ENCODE results near the gene LIN7A.
"Not testable (repeated sequence)": the region's sequence is repeated elsewhere in the genome, so short reads cannot be mapped to it uniquely, and the experiment has no call there.

LIN7A gene

DNA sequence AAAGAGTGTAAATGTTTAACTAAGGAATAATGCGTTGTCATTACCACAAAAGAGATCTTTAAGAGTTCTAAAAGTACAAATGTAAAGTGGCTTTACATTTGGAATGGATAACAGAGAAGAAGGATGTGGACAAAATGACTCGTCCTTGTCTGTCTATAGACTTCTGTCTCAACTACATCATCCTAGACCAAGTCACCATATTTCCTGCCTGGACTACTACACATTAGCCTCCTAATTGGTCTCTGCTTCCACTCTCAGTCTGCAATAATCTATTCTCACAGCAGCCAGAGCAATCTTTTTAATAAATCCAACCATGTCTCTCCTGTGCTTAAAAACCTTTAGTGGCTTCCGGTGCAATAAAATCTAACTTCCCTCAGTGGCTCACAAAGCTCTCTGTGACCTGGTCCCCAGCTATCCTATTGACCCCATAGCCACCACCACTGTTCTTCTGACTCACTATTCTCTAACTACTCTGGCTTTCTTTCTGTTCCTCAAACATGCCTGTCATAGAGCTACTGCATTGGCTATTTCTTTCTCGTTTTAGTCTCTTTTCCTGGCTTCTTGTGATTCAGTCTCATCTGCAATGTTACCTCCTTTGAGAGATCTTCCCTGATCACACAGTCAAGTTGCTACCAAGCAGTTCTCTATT is 130.0 kb downstream of the LIN7A start:
- DNase-seq (ENCODE audit: low spot score): no peak

DNA sequence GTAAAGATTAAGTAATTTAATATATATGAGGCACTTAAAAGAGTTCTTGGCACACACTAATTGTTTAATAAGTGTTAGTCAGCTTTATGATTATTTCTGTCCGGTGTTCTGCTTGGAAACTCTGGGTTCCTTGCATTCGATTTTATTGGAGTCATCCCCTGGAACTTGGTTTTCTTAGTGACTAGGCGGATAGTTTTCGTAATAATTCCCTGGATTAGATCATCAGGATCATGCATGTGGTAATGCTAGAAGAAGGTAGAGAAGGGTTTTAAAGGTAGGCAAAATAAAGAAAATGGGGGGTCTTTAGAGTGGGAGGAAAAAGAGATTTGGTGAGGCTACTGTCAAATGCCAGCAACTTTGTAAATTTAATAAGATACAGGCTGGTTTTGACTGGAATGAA is 132.6 kb downstream of the LIN7A start:
- no peak for DNase-seq (ENCODE audit: low spot score)

DNA sequence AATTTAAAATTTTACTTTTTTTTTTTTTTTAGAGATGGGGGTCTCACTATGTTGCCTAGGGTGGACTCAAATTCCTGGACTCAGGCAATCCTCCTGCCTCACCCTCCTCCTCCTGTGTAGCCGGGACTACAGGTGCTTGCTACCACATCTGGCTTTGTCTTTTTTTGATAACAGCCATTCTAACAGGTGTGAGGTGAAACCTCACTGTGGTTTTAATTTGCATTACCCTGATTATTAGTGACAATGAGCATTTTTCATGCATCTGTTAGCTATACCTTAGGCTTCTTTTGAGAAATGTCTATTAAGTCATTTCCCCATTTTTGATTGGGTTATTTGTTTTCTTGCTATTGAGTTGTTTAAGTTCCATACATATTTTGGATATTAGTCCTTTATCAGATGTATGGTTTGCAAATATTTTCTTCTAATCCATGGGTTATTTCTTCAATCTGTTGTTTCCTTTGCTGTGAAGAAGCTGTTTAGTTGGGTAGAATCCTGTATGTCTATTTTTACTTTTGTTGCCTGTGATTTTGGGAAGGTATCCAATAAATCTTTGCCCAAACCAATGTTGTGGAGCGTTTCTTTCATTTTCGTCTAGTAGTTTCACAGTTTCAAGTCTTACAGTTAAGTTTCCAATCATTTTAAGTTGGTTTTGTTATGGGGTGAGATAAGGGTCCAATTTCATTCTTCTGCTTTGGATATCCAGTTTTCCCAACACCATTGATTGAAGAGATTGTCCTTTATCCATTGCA is 134.9 kb downstream of the LIN7A start:
- no peak for DNase-seq (ENCODE audit: low spot score)

DNA sequence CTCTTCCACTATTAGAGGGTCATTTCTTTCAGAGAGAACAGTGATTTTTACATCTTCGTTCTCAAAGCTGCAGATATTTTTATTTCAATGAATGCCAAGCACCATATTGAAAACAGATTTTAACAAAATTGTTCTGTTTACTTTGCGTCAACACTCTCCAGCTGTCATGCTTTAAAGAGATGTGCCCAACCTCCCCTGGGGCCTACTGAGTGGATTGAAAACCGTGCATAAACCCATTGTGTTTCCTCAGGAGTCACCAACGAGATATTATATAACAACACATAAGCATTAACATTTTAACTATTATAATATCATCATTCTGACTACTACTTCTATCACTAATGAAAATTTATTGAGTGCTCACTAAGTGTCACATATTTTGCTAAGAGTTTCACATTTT is 139.5 kb downstream of the LIN7A start:
- no peak for DNase-seq (ENCODE audit: low spot score)

DNA sequence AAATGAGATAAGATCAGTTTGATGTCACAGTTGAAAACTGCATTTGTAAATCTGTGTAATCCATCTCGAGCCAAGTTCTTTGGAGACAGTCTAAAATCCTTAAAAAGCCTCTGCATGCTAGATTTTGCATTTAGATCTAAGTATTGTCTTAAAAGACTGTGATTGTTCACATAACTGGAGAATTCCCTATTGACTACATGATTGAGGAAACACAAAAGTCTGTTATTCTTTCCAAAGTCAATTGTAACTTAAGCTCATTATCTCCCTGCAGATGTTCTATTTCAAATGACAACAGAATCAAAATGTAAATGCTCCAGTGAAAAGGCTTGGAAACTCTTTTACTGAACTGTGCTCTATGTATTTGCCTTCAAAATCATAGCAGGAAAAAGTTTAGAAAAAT is 143.2 kb downstream of the LIN7A start:
- DNase-seq (ENCODE audit: low spot score): no peak

DNA sequence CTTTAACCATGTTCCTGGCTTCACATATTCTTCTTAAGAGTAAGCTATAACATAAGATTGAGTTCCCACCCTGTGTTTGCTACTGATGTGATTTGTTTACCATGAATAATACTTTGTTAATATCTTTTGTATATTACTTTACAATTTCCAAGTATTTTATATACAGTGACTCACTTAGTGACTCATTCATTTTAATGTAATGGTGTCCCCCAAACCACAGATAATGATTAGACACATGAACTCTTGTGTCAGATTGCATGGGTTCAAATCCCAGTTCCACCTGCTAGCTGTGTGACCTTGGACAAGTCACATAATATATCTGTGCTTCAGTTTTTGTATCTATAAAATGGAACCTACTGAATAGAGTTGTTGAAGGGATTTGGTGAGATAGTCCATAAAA is 144.9 kb downstream of the LIN7A start:
- no peak for DNase-seq (ENCODE audit: low spot score)

DNA sequence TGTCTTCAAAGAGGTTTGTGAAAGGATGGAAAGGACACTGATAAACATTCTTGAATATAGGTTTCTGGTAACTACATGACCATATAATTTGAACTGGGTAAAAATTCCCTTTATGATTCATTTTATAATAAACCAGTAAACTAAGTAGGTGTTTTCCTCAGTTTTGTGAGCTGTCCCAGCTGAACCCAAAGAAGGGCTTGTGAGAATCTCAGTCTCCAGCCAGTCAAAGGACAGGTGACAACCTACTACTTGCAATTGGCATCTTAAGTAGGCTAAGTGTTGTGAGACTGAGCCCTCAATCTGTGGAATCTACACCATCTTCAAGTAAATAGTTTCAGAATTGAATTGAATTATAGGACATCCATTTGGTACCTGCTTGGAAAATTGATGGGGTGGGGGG is 145.9 kb downstream of the LIN7A start:
- no peak for DNase-seq (ENCODE audit: low spot score)

DNA sequence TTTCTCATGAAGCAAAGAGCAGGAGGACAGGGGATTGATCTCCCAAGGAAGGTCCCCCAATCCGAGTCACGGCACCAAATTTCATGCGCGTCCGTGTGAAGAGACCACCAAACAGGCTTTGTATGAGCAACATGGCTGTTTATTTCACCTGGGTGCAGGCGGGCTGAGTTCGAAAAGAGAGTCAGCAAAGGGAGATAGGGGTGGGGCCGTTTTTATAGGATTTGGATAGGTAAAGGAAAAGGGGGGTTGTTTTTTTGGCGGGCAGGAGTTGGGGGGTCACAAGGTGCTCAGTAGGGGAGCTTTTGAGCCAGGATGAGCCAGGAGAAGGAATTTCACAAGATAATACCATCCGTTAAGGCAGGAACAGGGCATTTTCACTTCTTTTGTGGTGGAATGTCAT is 149.3 kb downstream of the LIN7A start:
- DNase-seq (ENCODE audit: low spot score): not testable (repeated sequence)

DNA sequence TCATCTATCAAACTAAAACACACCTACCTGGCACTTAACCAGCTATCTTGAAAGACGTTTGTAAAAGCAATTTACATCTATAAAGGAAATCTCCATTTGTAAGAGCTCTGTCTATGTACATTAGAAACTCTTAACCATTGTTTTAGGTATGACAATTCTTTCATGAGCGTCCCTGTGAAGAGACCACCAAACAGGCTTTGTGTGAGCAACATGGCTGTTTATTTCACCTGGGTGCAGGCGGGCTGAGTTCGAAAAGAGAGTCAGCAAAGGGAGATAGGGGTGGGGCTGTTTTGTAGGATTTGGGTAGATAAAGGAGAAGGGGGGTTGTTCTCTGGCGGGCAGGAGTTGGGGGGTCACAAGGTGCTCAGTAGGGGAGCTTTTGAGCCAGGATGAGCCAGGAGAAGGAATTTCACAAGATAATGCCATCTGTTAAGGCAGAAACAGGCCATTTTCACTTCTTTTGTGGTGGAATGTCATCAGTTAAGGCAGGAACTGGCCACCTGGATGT is 154.7 kb downstream of the LIN7A start:
- not testable (repeated sequence) for DNase-seq (ENCODE audit: low spot score)

DNA sequence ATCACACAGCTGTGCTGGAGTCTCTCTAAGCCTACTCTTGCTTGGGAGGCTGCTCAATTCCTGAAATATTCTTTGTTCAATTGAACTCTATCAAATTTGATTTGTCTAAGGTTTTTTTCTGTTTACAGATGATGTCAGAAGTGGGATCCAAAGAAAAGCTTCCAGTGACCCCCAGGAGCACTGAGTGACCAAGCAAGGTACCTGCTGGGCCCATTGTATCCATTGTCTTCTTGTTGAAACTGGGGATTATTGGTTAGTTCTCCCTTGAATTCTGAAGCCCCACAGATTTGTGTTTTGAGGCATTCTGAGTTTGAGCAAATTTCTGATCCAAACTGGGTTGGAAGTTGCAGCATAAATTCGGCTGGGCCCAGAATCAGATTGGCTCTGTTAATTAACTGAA is 156.4 kb downstream of the LIN7A start:
- no peak for DNase-seq (ENCODE audit: low spot score)

DNA sequence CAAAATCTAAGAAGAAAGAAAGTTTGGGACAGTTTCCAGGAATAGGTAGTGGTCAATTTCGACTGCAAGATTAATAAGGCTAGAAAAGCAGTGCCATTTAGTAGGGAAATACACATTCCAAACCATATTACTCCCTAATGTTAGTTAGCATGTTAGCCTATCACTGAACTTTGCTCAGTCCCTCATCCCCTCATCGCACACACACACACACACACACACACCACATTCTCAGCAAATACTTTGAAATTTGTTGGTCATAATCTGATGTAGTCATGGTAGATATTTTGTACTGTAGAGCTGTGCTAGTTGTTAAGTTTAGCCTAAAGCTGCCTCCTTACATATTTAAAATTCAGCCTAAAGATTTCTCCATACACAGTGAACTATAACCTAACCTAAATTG is 157.0 kb downstream of the LIN7A start:
- no peak for DNase-seq (ENCODE audit: low spot score)

DNA sequence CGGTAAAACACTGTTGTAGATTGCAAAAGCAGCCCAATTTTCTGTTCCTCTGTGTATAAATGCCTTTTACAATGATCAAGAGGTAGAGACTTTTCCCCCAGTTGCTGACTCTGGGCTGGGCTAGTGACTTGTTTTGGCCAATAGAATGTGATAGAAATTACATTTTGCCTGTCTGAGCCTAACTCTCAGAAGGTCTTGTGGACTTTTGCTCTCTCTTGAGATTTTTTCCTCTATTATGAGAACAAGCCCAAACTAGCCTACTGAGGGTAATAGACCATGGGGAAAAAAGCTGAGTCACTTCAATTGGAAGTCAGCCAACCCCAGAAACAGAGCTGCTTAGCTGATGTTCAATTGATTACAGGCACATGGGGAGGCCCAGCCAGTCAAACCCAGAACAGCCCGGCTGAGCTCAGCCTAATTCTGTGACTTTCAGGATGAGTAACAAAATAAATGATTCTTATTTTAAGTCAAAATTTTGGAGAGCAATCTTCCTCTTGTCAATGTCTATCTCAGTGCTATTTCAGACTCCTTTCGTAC is 159.7 kb downstream of the LIN7A start:
- DNase-seq (ENCODE audit: low spot score): no peak

DNA sequence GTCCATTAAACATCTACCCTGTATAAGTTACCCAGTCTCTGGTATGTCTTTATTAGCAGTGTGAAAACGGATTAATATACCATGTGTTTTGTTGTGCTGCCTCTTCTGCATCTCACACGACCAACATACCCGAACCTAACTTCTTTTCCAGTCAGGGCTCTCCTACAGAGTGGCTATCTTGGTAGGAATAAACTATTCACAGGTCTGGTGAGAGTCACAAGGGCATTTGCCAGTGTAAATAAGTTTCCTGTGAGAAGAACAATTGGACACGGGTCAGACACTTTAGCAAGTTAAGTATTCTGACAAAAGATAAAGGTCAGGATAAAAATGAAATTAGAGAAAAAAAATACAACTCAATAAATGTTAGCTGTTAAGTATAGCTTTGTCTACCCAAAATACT is 160.1 kb downstream of the LIN7A start:
- no peak for DNase-seq (ENCODE audit: low spot score)

DNA sequence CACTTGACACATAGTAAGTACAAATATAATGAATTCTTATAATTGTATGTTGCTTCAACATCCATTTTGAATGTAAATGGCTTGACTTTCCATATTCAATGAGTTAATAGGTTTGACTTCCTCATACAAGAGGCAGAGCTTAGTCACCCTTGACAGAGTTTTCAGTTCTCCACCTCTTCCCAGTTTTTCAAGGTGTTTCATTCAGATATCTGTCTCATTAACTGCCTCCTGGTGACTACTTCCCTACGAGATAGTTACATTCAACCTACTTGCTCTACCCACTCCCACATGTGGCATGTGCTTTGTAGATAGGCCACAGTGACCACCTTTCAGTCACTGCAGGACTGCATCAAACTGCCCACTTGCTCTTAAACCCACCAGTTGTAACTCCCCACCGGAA is 161.0 kb downstream of the LIN7A start:
- DNase-seq (ENCODE audit: low spot score): no peak

DNA sequence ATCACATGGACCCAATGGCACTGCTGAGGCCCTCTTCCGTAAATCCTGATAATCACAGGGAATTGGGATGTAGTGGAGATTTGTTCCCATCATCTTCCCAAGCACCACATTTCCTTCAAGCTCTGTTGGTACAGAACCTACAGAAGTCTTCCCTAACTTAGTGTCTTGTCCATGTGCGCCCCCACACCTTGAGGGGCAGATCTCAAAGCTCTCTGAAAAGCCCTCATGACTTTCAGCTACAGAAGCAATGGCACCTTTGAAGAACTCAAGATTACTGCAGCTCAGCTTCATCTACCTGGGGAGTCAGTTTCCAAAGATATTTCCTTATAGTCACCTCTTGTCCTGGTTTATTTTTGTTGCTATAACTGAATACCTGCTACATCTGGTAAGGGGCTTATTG is 166.8 kb downstream of the LIN7A start:
- no peak for DNase-seq (ENCODE audit: low spot score)

DNA sequence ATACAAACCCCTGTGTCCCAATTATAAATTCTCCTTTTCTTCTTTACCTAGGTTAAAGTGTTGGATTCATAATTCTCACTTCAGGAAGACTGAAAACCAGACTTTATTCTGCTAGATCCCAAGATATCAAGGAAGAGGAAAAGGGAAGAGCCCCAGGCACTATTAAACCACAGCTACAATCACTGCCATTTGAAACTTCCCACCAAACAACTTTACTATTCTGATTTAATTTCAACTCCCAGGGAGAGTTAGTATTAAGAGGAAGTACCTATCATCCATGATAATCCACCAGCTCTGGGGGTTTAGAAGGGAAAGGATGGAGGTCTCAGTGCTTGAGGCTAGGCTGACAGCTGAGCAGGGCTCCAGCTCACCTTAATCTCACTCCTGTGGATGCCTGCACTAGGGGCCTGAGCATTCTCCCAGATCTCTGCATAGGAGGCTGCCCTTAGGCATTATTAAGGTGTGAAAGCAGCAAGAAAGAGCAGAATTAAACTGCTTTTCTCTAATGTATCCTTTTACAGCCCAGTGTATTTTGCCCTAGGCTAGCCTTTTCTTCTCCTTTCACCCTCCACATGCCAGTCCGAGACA is 168.1 kb downstream of the LIN7A start:
- DNase-seq (ENCODE audit: low spot score): no peak

DNA sequence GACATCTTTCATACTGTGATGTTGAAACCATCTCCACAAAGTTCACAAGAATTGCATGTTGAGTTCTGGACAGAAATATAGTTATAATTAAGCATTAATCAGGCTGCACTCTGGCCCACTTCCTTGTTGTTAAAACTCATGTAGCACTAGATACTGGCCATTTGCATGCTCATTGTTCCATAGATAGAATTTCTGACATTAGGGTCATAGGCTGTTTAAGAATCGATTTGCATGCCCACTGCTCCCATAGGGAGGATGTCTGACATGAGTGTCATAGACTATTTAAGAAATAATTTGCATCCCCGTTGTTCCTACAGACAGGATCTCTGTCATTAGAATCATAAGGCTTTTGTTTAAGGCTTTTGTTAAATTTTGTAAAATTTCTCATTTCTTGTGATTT is 170.8 kb downstream of the LIN7A start:
- DNase-seq (ENCODE audit: low spot score): no peak

DNA sequence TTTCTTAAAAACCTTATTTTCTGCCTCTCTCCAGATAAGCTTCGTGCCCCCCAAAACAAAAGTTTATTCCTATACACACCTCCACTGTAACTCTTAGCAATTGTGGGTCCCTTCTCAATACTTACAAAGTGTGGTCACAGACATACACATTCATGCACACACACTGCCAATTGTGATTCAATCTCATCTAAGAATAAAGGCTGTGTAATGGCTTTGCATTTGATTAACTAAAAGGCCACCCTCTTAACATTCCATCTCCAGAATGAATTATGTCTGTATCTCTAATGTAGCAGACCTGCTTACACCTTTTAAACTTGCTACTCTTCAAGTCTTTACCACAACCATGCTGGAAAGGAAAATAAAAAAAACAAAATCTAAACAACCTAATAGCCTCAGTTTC is 171.5 kb downstream of the LIN7A start:
- DNase-seq (ENCODE audit: low spot score): no peak

DNA sequence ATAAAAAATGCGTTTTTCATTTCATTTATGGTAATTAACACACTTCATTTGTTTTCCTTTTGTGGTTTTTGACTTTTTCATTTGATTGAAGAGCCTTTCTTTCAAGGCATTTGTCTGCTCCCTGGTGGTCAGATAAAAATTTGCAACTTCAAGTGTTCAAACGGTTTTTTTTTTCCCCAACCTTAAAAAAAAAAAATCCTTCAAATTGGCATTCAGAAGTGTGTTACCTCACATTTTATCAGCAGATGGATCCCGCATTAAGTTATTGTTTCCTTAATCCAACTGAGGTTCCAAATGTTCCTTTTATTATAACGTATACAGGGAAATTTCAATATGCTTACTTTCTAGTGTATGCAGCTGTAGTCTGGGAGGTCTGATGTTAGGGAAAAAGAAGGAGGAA is 173.9 kb downstream of the LIN7A start:
- DNase-seq (ENCODE audit: low spot score): no peak

DNA sequence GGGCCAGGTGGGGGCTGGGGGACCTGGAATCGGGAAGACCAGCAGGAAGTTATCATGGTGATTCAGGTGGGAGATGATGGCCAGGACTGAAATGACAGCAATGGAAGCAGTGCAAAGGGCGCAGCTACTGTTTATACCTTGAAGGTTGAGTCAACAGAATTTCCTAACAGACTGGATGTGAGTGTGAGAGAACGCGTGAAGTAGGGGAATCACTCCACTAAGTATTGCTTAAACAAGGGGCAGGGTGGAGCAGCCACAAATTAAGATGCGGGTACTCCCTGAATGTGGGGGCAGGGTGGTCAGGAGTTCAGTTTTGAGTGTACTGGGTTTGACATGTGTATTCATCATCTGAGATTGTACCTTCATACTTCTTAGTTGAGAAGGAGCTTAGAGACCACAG is 175.9 kb downstream of the LIN7A start:
- no peak for DNase-seq (ENCODE audit: low spot score)

DNA sequence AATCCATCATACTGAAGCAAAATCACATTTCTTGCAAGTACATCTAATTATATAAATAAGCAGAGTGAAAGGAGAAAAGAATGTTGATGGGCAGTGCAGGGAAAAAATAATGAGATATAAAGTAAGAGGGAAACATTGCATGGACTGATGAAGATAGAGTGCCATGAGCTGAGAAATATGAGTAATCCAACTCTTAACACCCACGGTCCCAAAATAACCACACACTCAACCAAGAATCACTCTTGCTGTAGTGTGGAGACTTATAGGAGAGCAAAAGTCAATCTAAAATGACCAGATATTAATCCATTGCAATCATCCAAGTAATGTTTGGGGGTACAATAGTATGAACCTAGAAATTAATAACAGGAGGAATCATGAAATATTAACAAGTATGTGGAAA is 180.9 kb downstream of the LIN7A start:
- no peak for DNase-seq (ENCODE audit: low spot score)

DNA sequence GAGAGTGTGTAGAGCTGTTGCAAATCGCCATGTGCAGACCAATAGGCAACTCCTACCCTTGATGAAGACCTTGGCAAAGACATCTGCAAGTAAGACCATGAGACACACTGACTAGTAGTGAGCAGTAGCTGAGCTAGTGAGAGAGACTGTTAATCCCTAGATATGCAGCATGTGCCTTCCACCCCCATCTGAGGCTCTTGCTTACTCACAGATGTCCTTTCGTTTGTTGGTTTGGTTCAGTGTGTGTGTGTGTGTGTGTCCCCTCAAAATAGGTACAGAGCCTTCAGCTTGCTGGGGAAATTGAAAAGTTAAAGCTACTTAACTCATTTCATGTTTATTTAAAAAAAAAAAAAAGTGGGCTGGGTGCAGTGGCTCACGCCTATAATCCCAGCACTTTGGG is 183.5 kb downstream of the LIN7A start:
- no peak for DNase-seq (ENCODE audit: low spot score)

DNA sequence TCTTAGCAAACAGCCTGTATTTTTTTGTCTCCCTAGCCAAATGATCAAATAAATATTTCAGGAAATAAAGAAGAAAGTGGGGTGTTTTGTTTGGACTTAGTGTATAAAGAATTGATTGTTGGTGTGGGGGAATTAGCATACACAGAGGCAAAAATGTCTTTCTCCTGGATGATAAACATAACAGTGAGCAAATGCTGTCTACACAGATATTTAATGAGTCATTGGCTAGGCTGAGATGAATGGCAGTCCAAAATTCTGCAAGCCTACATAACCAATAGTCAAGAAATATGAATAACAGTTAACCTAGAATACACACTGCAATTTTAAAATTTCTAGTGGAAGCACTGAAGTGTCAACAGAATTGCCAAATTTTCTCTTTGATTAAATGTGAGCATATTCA is 185.3 kb downstream of the LIN7A start:
- DNase-seq (ENCODE audit: low spot score): no peak
